ENCODE data around the gene PTPRJ.

GRCh38 chr11:47982616-47983015 is 2.3 kb downstream of the PTPRJ start:
- TF ChIP-seq PKNOX1 (IDR thresholded peaks at IDR 0.05) (no peak), FOXM1 (IDR thresholded peaks at IDR 0.05; ENCODE audit: borderline replicate concordance) (no peak)

All from HEK293T (cell line).